WTC11 (cell line): Measurements from ENCODE around the gene ROR2. TPM values are rescaled to one million over a fixed set of nuclear protein-coding genes. Genes with fewer than 3 reads are reported as not detected.

ENCODE experiments used
- ATAC-seq: fragments of 200-7000 bp; cut with Tn5 transposase; 2 replicates; pipeline ENCODE4 v1.10.0; 2021; ENCODE audit warnings: mild to moderate bottlenecking, moderate library complexity
- CTCF ChIA-PET: fragments of 300-600 bp; sonication (Branson Sonifier 250); formaldehyde crosslinking; loops from one replicate; lab custom pipeline; 2021; ENCODE audit warnings: antibody characterized with exemption; lab: Charles Lee
- POLR2A ChIA-PET: fragments of 350-600 bp; sonication (Branson Sonifier 250); formaldehyde crosslinking; loops from one replicate; lab custom pipeline; 2021; ENCODE audit warnings: antibody characterized with exemption; lab: Charles Lee
- DNase-seq: peaks from one replicate; pipeline ENCODE4 v3.0.0; 2021; ENCODE audit warnings: low spot score
- H3K27ac Mint-ChIP-seq: 2 replicates; pipeline ENCODE4 v1.8.0; 2021; ENCODE audit warnings: mixed read lengths
- H3K27me3 Mint-ChIP-seq: 2 replicates; pipeline ENCODE4 v1.8.0; 2021; ENCODE audit warnings: low read depth, mild to moderate bottlenecking, moderate library complexity, mixed read lengths
- H3K36me3 Mint-ChIP-seq: 2 replicates; pipeline ENCODE4 v1.8.0; 2021; ENCODE audit warnings: mixed read lengths
- H3K4me1 Mint-ChIP-seq: 2 replicates; pipeline ENCODE4 v1.8.0; 2022; ENCODE audit warnings: mixed read lengths
- H3K4me3 Mint-ChIP-seq: 2 replicates; pipeline ENCODE4 v1.8.0; 2021; ENCODE audit warnings: mild to moderate bottlenecking, moderate library complexity, mixed read lengths
- H3K9me3 Mint-ChIP-seq: 2 replicates; pipeline ENCODE4 v1.8.0; 2021; ENCODE audit warnings: mixed read lengths
- ATF1 ChIP-seq: sonication (generic); formaldehyde crosslinking; IDR thresholded peaks from 2 replicates; pipeline ENCODE4 v1.8.1; 2023; ENCODE audit warnings: mild to moderate bottlenecking, moderate library complexity, missing genetic modification reagents
- ATF2 ChIP-seq: sonication (generic); formaldehyde crosslinking; IDR thresholded peaks from 2 replicates; pipeline ENCODE4 v1.8.1; 2022; ENCODE audit warnings: low read depth, missing genetic modification reagents, borderline replicate concordance
- FOXP4 ChIP-seq: sonication (generic); formaldehyde crosslinking; IDR thresholded peaks from 2 replicates; pipeline ENCODE4 v1.8.0; 2022; ENCODE audit warnings: mild to moderate bottlenecking, missing genetic modification reagents
- GABPB1 ChIP-seq: sonication (generic); formaldehyde crosslinking; IDR thresholded peaks from 2 replicates; pipeline ENCODE4 v1.8.1; 2023; ENCODE audit warnings: mild to moderate bottlenecking, missing genetic modification reagents
- JUN ChIP-seq: sonication (generic); formaldehyde crosslinking; IDR thresholded peaks from 2 replicates; pipeline ENCODE4 v1.8.0; 2023; ENCODE audit warnings: mild to moderate bottlenecking, missing genetic modification reagents
- NFYB ChIP-seq: sonication (generic); formaldehyde crosslinking; conservative IDR thresholded peaks from 2 replicates; pipeline ENCODE4 v1.8.0; 2022; ENCODE audit warnings: low read depth, missing genetic modification reagents
- NR3C1 ChIP-seq: sonication (generic); formaldehyde crosslinking; conservative IDR thresholded peaks from 2 replicates; pipeline ENCODE4 v1.8.1; 2023; ENCODE audit warnings: low read depth, mild to moderate bottlenecking, missing genetic modification reagents
- SMAD3 ChIP-seq: sonication (generic); formaldehyde crosslinking; IDR thresholded peaks from 2 replicates; pipeline ENCODE4 v1.8.0; 2022; ENCODE audit warnings: missing genetic modification reagents, mild to moderate bottlenecking, borderline replicate concordance
- ZNF121 ChIP-seq: sonication (generic); formaldehyde crosslinking; IDR thresholded peaks from 2 replicates; pipeline ENCODE4 v1.8.0; 2023; ENCODE audit warnings: missing genetic modification reagents
- ZNF138 ChIP-seq: sonication (generic); formaldehyde crosslinking; conservative IDR thresholded peaks from 2 replicates; pipeline ENCODE4 v1.8.1; 2022; ENCODE audit warnings: mild to moderate bottlenecking, moderate library complexity, missing genetic modification reagents
- ZNF532 ChIP-seq: fragments of 250-450 bp; sonication (Bioruptor Pico); IDR thresholded peaks from 2 replicates; pipeline ENCODE4 v1.9.0; 2021; ENCODE audit warnings: mild to moderate bottlenecking, borderline replicate concordance
- total RNA-seq: library from RNA; stranded (reverse); gene quantifications from 3 replicates; pipeline ENCODE4 v1.2.3, GENCODE V29; 2021
- TF ChIP-seq, protein P1 (sequence below): fragments of 250-450 bp; sonication (Bioruptor Pico); IDR thresholded peaks from 2 replicates; pipeline ENCODE4 v1.9.0; 2021; ENCODE audit warnings: mild to moderate bottlenecking
- TF ChIP-seq, protein P2 (sequence below): sonication (generic); formaldehyde crosslinking; IDR thresholded peaks from 2 replicates; pipeline ENCODE4 v1.8.1; 2023; ENCODE audit warnings: mild to moderate bottlenecking, missing genetic modification reagents, moderate library complexity
- TF ChIP-seq, protein P3 (sequence below): sonication (generic); formaldehyde crosslinking; IDR thresholded peaks from 2 replicates; pipeline ENCODE4 v1.8.1; 2022; ENCODE audit warnings: low read depth, mild to moderate bottlenecking, moderate library complexity, missing genetic modification reagents, borderline replicate concordance
- TF ChIP-seq, protein P4 (sequence below): sonication (generic); formaldehyde crosslinking; IDR thresholded peaks from 2 replicates; pipeline ENCODE4 v1.8.0; 2022; ENCODE audit warnings: mild to moderate bottlenecking, missing genetic modification reagents

The ROR2 gene
- total RNA-seq, 1 experiment from 2014 or later, result 19.8 TPM

DNA sequence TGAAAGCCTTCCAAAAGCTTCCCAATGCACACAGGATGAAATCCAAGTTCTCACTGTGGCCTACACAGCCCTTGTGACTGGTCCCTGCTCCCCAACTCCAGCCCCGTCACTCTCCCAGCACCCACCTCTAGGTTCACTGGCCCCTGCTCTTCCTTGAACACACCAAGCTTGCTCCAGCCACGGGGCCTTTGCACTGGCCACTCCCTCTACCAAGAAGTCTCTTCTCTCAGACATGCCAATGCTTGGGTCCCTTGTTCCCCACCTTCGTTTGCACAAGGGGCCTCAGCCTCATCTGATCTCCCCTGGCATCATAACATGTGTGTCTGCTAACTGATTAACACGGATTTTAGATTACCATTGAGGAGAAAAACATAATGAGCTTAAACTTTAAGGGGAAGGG lies 56.0 kb downstream of the ROR2 start:
- peaks cover 70% of the 10 kb centered on the region for H3K4me1 Mint-ChIP-seq
- POLR2A ChIA-PET, result no interaction called here
- no peaks in the 10 kb centered on the region for H3K36me3 Mint-ChIP-seq
- H3K27me3 Mint-ChIP-seq, result peaks cover 1% of the 10 kb centered on the region; the same call in 1 of the 2 replicates
- no peak overlapping the region for H3K4me3 Mint-ChIP-seq
- ATAC-seq, result no peak
- H3K27ac Mint-ChIP-seq, result peak overlapping the region; percentile 5; the same call in 1 of the 2 replicates
- TF ChIP-seq, protein P1, sequence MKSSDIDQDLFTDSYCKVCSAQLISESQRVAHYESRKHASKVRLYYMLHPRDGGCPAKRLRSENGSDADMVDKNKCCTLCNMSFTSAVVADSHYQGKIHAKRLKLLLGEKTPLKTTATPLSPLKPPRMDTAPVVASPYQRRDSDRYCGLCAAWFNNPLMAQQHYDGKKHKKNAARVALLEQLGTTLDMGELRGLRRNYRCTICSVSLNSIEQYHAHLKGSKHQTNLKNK (CRISPR knock-in tag), result no peak
- TF ChIP-seq, protein P2, sequence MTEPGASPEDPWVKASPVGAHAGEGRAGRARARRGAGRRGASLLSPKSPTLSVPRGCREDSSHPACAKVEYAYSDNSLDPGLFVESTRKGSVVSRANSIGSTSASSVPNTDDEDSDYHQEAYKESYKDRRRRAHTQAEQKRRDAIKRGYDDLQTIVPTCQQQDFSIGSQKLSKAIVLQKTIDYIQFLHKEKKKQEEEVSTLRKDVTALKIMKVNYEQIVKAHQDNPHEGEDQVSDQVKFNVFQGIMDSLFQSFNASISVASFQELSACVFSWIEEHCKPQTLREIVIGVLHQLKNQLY (CRISPR knock-in tag), result no peak
- no peak for DNase-seq
- CTCF ChIA-PET, result no interaction called here
- H3K9me3 Mint-ChIP-seq, result no peaks in the 10 kb centered on the region

- no peak for DNase-seq
- ChIA-PET CTCF (no interaction called here), POLR2A (no interaction called here)
- H3K36me3 Mint-ChIP-seq, result no peaks in the 10 kb centered on the region
- TF ChIP-seq FOXP4, result no peak
- TF ChIP-seq NFYB, result no peak
- TF ChIP-seq NR3C1 (CRISPR knock-in tag), result no peak
- TF ChIP-seq, protein P3, sequence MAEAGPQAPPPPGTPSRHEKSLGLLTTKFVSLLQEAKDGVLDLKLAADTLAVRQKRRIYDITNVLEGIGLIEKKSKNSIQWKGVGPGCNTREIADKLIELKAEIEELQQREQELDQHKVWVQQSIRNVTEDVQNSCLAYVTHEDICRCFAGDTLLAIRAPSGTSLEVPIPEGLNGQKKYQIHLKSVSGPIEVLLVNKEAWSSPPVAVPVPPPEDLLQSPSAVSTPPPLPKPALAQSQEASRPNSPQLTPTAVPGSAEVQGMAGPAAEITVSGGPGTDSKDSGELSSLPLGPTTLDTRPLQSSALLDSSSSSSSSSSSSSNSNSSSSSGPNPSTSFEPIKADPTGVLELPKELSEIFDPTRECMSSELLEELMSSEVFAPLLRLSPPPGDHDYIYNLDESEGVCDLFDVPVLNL (CRISPR knock-in tag), result no peak
- TF ChIP-seq GABPB1, result no peak
- TF ChIP-seq ZNF121, result no peak
- TF ChIP-seq ZNF532 (CRISPR knock-in tag), result no peak
- H3K4me1 Mint-ChIP-seq, result peaks cover 75% of the 10 kb centered on the region
- no peak for ATAC-seq
- peaks cover 11% of the 10 kb centered on the region for H3K27me3 Mint-ChIP-seq
- H3K27ac Mint-ChIP-seq, result no peak overlapping the region
- H3K4me3 Mint-ChIP-seq, result no peak overlapping the region
- H3K9me3 Mint-ChIP-seq, result no peaks in the 10 kb centered on the region
Measured at GRCh38 chr9:91891915-91892314, 58.1 kb downstream of the ROR2 start.

DNA sequence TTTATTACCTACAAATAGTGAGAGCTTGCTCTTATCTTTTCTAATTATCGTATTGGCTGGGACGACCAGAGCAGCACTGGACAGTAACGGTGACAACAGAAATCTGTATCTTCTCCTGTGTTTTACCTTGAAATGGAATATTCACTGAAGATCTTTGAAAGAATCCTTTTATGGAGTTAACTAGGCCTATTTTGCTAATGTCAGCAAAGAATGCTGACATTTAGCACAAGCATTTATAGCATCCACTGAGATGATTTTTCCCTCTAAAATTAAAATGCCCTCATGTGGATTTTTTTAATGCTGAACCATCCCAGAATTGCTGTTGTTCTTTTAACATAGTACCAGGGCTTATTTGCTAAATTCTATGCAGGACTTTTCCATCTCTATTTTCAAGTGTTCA lies 59.4 kb downstream of the ROR2 start:
- ChIA-PET CTCF (interaction anchor here (1.5 kb wide), 1 partner anchor 120 kb away, joined by 5 read pairs; no protein-coding TSS in a partner anchor), POLR2A (no interaction called here)
- DNase-seq (no peak), ATAC-seq (no peak)
- H3K27me3 Mint-ChIP-seq, result peaks cover 14% of the 10 kb centered on the region
- TF ChIP-seq ATF1 (CRISPR knock-in tag) (no peak), ATF2 (CRISPR knock-in tag) (no peak), SMAD3 (CRISPR knock-in tag) (no peak), JUN (CRISPR knock-in tag) (no peak), ZNF138 (CRISPR knock-in tag) (no peak)
- TF ChIP-seq, protein P4, sequence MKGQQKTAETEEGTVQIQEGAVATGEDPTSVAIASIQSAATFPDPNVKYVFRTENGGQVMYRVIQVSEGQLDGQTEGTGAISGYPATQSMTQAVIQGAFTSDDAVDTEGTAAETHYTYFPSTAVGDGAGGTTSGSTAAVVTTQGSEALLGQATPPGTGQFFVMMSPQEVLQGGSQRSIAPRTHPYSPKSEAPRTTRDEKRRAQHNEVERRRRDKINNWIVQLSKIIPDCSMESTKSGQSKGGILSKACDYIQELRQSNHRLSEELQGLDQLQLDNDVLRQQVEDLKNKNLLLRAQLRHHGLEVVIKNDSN (CRISPR knock-in tag), result no peak
- H3K9me3 Mint-ChIP-seq, result no peaks in the 10 kb centered on the region
- H3K4me3 Mint-ChIP-seq, result no peak overlapping the region
- no peaks in the 10 kb centered on the region for H3K36me3 Mint-ChIP-seq
- H3K27ac Mint-ChIP-seq, result no peak overlapping the region
- peaks cover 74% of the 10 kb centered on the region for H3K4me1 Mint-ChIP-seq
